Measurements from ENCODE around the gene EPOP.
"Not testable (repeated sequence)": the region's sequence is repeated elsewhere in the genome, so short reads cannot be mapped to it uniquely, and the experiment has no call there.

EPOP gene

DNA sequence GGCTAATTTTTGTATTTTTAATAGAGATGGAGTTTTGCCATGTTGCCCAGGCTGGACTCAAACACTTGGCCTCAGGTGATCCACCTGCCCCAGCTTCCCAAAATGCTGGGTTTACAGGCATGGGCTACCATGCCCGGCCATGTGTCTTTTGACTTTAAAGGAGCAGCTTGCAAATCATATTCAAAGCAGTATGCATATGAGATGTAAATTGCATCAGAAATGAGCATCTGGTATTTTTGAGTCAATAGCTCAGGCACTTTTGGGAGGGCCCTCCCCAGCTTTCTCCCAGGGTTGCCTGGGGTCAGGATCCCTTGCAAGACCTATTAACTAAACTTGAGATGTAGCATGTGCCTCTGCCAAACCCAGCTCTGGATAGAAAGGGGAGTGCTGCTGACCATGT, 21.5 kb downstream of the EPOP start:
- Histone ChIP-seq H3K4me2 (ENCODE audit: low read depth, low read length) (no peak overlapping the region), H3K79me2 (ENCODE audit: low read length) (no peaks in the 10 kb centered on the region), H3K27me3 (replicated peaks; ENCODE audit: insufficient read depth, low read length) (0 out of 2 replicates have a peak, but pooled peaks cover 5% of the 10 kb centered on the region), H3K9me2 (replicated peaks; ENCODE audit: insufficient read depth, low read length) (no peaks in the 10 kb centered on the region), H3K27ac (ENCODE audit: low read length) (no peak overlapping the region), H3F3A (ENCODE audit: insufficient read depth, low read length) (no peaks in the 10 kb centered on the region), H3K36me3 (replicated peaks; ENCODE audit: insufficient read depth, low read length) (no peaks in the 10 kb centered on the region), H2AFZ (ENCODE audit: low read length) (no peak overlapping the region), H3K9ac (ENCODE audit: low read length) (no peak overlapping the region), H3K9me3 (replicated peaks; ENCODE audit: insufficient read depth, low read length) (no peaks in the 10 kb centered on the region), H3K4me3 (ENCODE audit: low read length) (no peak overlapping the region), H4K20me1 (ENCODE audit: insufficient read depth, low read length) (no peaks in the 10 kb centered on the region), H3K4me1 (ENCODE audit: low read length) (no peaks in the 10 kb centered on the region)
- TF ChIP-seq, protein P1, sequence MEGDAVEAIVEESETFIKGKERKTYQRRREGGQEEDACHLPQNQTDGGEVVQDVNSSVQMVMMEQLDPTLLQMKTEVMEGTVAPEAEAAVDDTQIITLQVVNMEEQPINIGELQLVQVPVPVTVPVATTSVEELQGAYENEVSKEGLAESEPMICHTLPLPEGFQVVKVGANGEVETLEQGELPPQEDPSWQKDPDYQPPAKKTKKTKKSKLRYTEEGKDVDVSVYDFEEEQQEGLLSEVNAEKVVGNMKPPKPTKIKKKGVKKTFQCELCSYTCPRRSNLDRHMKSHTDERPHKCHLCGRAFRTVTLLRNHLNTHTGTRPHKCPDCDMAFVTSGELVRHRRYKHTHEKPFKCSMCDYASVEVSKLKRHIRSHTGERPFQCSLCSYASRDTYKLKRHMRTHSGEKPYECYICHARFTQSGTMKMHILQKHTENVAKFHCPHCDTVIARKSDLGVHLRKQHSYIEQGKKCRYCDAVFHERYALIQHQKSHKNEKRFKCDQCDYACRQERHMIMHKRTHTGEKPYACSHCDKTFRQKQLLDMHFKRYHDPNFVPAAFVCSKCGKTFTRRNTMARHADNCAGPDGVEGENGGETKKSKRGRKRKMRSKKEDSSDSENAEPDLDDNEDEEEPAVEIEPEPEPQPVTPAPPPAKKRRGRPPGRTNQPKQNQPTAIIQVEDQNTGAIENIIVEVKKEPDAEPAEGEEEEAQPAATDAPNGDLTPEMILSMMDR (IDR thresholded peaks at IDR 0.05; ENCODE audit: low read length), result no peak
- TF ChIP-seq EZH2phosphoT487 (IDR thresholded peaks at IDR 0.05; ENCODE audit: low read length), result no peak
- TF ChIP-seq EZH2 (optimal IDR thresholded peaks at IDR 0.05; ENCODE audit: low read depth, low read length), result no peak
- DNase-seq, result no peak

GRCh38 chr17:38650653-38651173, 24.0 kb downstream of the EPOP start:
- H3K79me2 ChIP-seq (ENCODE audit: low read length); H3K9ac ChIP-seq (ENCODE audit: low read length); H3K4me2 ChIP-seq (ENCODE audit: low read depth, low read length); H3K9me3 ChIP-seq (replicated peaks; ENCODE audit: insufficient read depth, low read length); H3K27ac ChIP-seq (ENCODE audit: low read length); H3K27me3 ChIP-seq (replicated peaks; ENCODE audit: insufficient read depth, low read length); H3K36me3 ChIP-seq (replicated peaks; ENCODE audit: insufficient read depth, low read length); H3K9me2 ChIP-seq (replicated peaks; ENCODE audit: insufficient read depth, low read length); DNase-seq; H3F3A ChIP-seq (ENCODE audit: insufficient read depth, low read length); H4K20me1 ChIP-seq (ENCODE audit: insufficient read depth, low read length); H3K4me1 ChIP-seq (ENCODE audit: low read length); H2AFZ ChIP-seq (ENCODE audit: low read length); H3K4me3 ChIP-seq (ENCODE audit: low read length): not testable (repeated sequence)

DNA sequence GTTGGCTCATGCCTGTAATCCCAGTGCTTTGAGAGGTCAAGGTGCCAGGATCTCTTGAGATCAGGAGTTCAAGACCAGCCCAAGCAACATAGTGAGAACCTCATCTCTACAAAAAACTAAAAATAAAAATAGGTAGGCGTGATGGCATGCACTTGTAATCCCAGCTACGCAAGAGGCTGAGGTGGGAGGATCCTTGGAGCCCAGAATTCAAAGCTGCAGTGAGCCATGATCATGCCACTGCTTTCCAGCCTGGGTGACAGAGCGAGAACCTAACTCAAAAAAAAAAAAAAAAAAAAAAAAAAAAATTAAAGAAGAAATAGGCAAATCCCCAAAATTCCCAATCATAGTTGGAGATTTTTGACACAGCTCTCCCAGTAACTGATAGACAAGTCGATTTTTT, 36.8 kb downstream of the EPOP start:
- TF ChIP-seq, protein P1 (IDR thresholded peaks at IDR 0.05; ENCODE audit: low read length), result no peak
- TF ChIP-seq EZH2 (optimal IDR thresholded peaks at IDR 0.05; ENCODE audit: low read depth, low read length), result no peak
- no peak for TF ChIP-seq EZH2phosphoT487 (IDR thresholded peaks at IDR 0.05; ENCODE audit: low read length)

DNA sequence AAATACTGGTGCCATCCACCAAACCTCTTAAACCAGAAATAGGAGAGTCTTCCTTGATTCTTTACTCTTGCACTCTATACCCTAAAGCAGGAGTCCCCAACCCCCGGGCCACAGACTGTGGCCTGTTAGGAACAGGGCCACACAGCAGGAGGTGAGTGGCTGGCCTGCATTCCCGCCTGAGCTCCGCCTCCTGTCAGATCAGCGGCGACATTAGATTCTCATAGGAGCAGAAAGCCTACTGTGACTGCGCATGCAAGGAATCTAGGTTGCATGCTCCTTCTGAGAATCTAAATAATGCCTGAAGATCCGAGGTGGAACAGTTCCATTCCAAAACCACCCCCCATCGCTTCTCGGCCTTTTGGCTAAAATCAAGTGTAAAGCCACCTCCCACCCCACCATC, 38.7 kb downstream of the EPOP start:
- H3K4me1 ChIP-seq (ENCODE audit: low read length), result peaks cover 5% of the 10 kb centered on the region; the same call in 1 of the 2 replicates
- no peak overlapping the region for H3K4me2 ChIP-seq (ENCODE audit: low read depth, low read length)
- no peak overlapping the region for H3K27ac ChIP-seq (ENCODE audit: low read length)
- no peak for TF ChIP-seq EZH2phosphoT487 (IDR thresholded peaks at IDR 0.05; ENCODE audit: low read length)
- TF ChIP-seq, protein P1 (IDR thresholded peaks at IDR 0.05; ENCODE audit: low read length), result no peak
- no peak for TF ChIP-seq EZH2 (optimal IDR thresholded peaks at IDR 0.05; ENCODE audit: low read depth, low read length)
- no peaks in the 10 kb centered on the region for H4K20me1 ChIP-seq (ENCODE audit: insufficient read depth, low read length)
- H3K9me2 ChIP-seq (replicated peaks; ENCODE audit: insufficient read depth, low read length), result no peaks in the 10 kb centered on the region
- no peaks in the 10 kb centered on the region for H3K27me3 ChIP-seq (replicated peaks; ENCODE audit: insufficient read depth, low read length)
- no peaks in the 10 kb centered on the region for H3K79me2 ChIP-seq (ENCODE audit: low read length)
- H3K9ac ChIP-seq (ENCODE audit: low read length), result no peak overlapping the region
- H3F3A ChIP-seq (ENCODE audit: insufficient read depth, low read length), result no peaks in the 10 kb centered on the region
- no peak overlapping the region for H2AFZ ChIP-seq (ENCODE audit: low read length)
- no peak overlapping the region for H3K4me3 ChIP-seq (ENCODE audit: low read length)
- DNase-seq, result no peak
- no peaks in the 10 kb centered on the region for H3K9me3 ChIP-seq (replicated peaks; ENCODE audit: insufficient read depth, low read length)
- no peaks in the 10 kb centered on the region for H3K36me3 ChIP-seq (replicated peaks; ENCODE audit: insufficient read depth, low read length)

More for the DNA sequence above, 36.8 kb downstream of the EPOP start:
- Histone ChIP-seq H3K9ac (ENCODE audit: low read length) (no peak overlapping the region), H3K79me2 (ENCODE audit: low read length) (no peaks in the 10 kb centered on the region), H3F3A (ENCODE audit: insufficient read depth, low read length) (no peaks in the 10 kb centered on the region), H3K4me2 (ENCODE audit: low read depth, low read length) (no peak overlapping the region), H3K4me1 (ENCODE audit: low read length) (no peaks in the 10 kb centered on the region), H3K4me3 (ENCODE audit: low read length) (no peak overlapping the region), H2AFZ (ENCODE audit: low read length) (no peak overlapping the region), H3K36me3 (replicated peaks; ENCODE audit: insufficient read depth, low read length) (no peaks in the 10 kb centered on the region), H3K27me3 (replicated peaks; ENCODE audit: insufficient read depth, low read length) (no peaks in the 10 kb centered on the region; the same call in 1 of the 2 replicates), H3K9me2 (replicated peaks; ENCODE audit: insufficient read depth, low read length) (no peaks in the 10 kb centered on the region), H3K27ac (ENCODE audit: low read length) (no peak overlapping the region), H4K20me1 (ENCODE audit: insufficient read depth, low read length) (no peaks in the 10 kb centered on the region), H3K9me3 (replicated peaks; ENCODE audit: insufficient read depth, low read length) (no peaks in the 10 kb centered on the region)
- no peak for DNase-seq
